ENCODE measurements around the gene SLCO2A1. TPM values are rescaled to one million over a fixed set of nuclear protein-coding genes. Genes with fewer than 3 reads are reported as not detected.
A peak's percentile ranks its signal among the peaks of the same experiment; 100 is the strongest.

The SLCO2A1 gene
- total RNA-seq, 1 donor from 2014 or later: 2.5 TPM

- H3K4me3 ChIP-seq (ENCODE audit: low read depth, low read length): no peak overlapping the region
- no peaks in the 10 kb centered on the region for H3K27me3 ChIP-seq (ENCODE audit: control insufficient read depth, insufficient read depth, low read length)
- TF ChIP-seq CTCF (IDR thresholded peaks at IDR 0.05; ENCODE audit: insufficient read depth, low read length, poor library complexity, severe bottlenecking): no peak
- H3K36me3 ChIP-seq (ENCODE audit: control insufficient read depth, insufficient read depth, low read length): no peaks in the 10 kb centered on the region
- DNase-seq (ENCODE audit: low read depth): no peak
Measured at GRCh38 chr3:134044459-134044858, 14.7 kb upstream of the SLCO2A1 start.

- H3K27me3 ChIP-seq (ENCODE audit: control insufficient read depth, insufficient read depth, low read length): no peaks in the 10 kb centered on the region
- TF ChIP-seq CTCF (IDR thresholded peaks at IDR 0.05; ENCODE audit: insufficient read depth, low read length, poor library complexity, severe bottlenecking): no peak
- H3K4me3 ChIP-seq (ENCODE audit: low read depth, low read length): no peak overlapping the region
- no peaks in the 10 kb centered on the region for H3K36me3 ChIP-seq (ENCODE audit: control insufficient read depth, insufficient read depth, low read length)
- DNase-seq (ENCODE audit: low read depth): no peak
Measured at GRCh38 chr3:134040066-134040465, 10.3 kb upstream of the SLCO2A1 start.

- H3K36me3 ChIP-seq (ENCODE audit: control insufficient read depth, insufficient read depth, low read length): no peaks in the 10 kb centered on the region
- H3K27me3 ChIP-seq (ENCODE audit: control insufficient read depth, insufficient read depth, low read length): no peaks in the 10 kb centered on the region
- H3K4me3 ChIP-seq (ENCODE audit: low read depth, low read length): no peak overlapping the region
- no peak for DNase-seq (ENCODE audit: low read depth)
- peak; percentile 17 for TF ChIP-seq CTCF (IDR thresholded peaks at IDR 0.05; ENCODE audit: insufficient read depth, low read length, poor library complexity, severe bottlenecking)
Measured at GRCh38 chr3:134039161-134039862, 9.6 kb upstream of the SLCO2A1 start.

- no peak for TF ChIP-seq CTCF (IDR thresholded peaks at IDR 0.05; ENCODE audit: insufficient read depth, low read length, poor library complexity, severe bottlenecking)
- no peak overlapping the region for H3K4me3 ChIP-seq (ENCODE audit: low read depth, low read length)
- no peaks in the 10 kb centered on the region for H3K36me3 ChIP-seq (ENCODE audit: control insufficient read depth, insufficient read depth, low read length)
- no peak for DNase-seq (ENCODE audit: low read depth)
- no peaks in the 10 kb centered on the region for H3K27me3 ChIP-seq (ENCODE audit: control insufficient read depth, insufficient read depth, low read length)
Measured at GRCh38 chr3:134038716-134039115, 9.0 kb upstream of the SLCO2A1 start.

- Histone ChIP-seq H3K4me3 (ENCODE audit: low read depth, low read length) (no peak overlapping the region), H3K36me3 (ENCODE audit: control insufficient read depth, insufficient read depth, low read length) (no peaks in the 10 kb centered on the region), H3K27me3 (ENCODE audit: control insufficient read depth, insufficient read depth, low read length) (no peaks in the 10 kb centered on the region)
- no peak for DNase-seq (ENCODE audit: low read depth)
- no peak for TF ChIP-seq CTCF (IDR thresholded peaks at IDR 0.05; ENCODE audit: insufficient read depth, low read length, poor library complexity, severe bottlenecking)
Measured at GRCh38 chr3:134038071-134038491, 8.4 kb upstream of the SLCO2A1 start.

GRCh38 chr3:134037168-134037567 is 7.4 kb upstream of the SLCO2A1 start:
- Histone ChIP-seq H3K4me3 (ENCODE audit: low read depth, low read length) (no peak overlapping the region), H3K36me3 (ENCODE audit: control insufficient read depth, insufficient read depth, low read length) (no peaks in the 10 kb centered on the region), H3K27me3 (ENCODE audit: control insufficient read depth, insufficient read depth, low read length) (no peaks in the 10 kb centered on the region)
- TF ChIP-seq CTCF (IDR thresholded peaks at IDR 0.05; ENCODE audit: insufficient read depth, low read length, poor library complexity, severe bottlenecking): no peak
- no peak for DNase-seq (ENCODE audit: low read depth)

Measured in kidney epithelial cell (primary cell).